ENCODE measurements around the gene SLC29A3. TPM values are rescaled to one million over a fixed set of nuclear protein-coding genes. Genes with fewer than 3 reads are reported as not detected.

SLC29A3 gene
- polyA plus RNA-seq, 3 donors, result 9.7 to 28.4 (median 16.6) TPM

DNA sequence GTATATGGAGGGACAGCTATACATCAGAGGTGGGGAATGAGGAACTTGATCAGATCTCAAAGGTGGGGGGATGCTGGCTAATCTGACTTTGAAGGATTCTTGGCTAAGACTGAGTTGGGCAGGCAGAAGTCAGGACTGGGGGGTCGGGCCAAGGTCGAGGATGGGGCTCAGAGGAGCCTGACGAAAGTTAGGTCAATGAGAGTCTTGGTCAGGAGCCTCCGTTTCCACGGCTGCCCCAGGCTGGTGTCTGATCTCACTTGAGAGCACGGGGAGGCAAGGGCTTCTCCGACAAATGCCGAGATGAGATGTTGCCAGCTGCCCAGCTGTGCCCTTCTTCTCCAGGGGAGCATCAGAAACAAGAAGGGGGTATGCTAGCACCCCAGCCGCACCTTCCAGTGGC is 5.7 kb downstream of the SLC29A3 start:
- Histone ChIP-seq H2AFZ (ENCODE audit: insufficient read depth, low read depth, low read length, poor library complexity, severe bottlenecking) (no peak overlapping the region), H3K4me3 (replicated peaks in 1 of 3; ENCODE audit: low read depth in 2 of 3, low read length in 3 of 3) (no peak overlapping the region), H3K4me1 (ENCODE audit: control insufficient read depth in 1 of 2, insufficient read depth in 2 of 2, low read length in 2 of 2) (peaks cover 12 to 16% of the 10 kb centered on the region in 2 donors), H3K36me3 (replicated peaks in 1 of 2; ENCODE audit: control insufficient read depth in 1 of 2, insufficient read depth in 2 of 2, low read length in 2 of 2) (peaks cover 57 to 74% of the 10 kb centered on the region in 2 donors), H4K20me1 (ENCODE audit: insufficient read depth, low read length) (peaks cover 58% of the 10 kb centered on the region), H3K4me2 (replicated peaks; ENCODE audit: extremely low read depth, low read length, poor library complexity, severe bottlenecking) (no peak overlapping the region), H3K9ac (ENCODE audit: insufficient read depth, low read length, poor library complexity, severe bottlenecking) (no peak overlapping the region), H3K79me2 (ENCODE audit: insufficient read depth, low read length) (peaks cover 54% of the 10 kb centered on the region), H3K27me3 (ENCODE audit: control insufficient read depth in 2 of 2, insufficient read depth in 2 of 2, low read length in 2 of 2) (no peaks in the 10 kb centered on the region), H3K9me3 (replicated peaks in 1 of 2; ENCODE audit: control insufficient read depth in 1 of 2, insufficient read depth in 1 of 2, low read length in 2 of 2) (no peaks in the 10 kb centered on the region), H3K27ac (ENCODE audit: low read depth in 1 of 2, low read length in 2 of 2) (no peak overlapping the region)
- TF ChIP-seq, protein P1, sequence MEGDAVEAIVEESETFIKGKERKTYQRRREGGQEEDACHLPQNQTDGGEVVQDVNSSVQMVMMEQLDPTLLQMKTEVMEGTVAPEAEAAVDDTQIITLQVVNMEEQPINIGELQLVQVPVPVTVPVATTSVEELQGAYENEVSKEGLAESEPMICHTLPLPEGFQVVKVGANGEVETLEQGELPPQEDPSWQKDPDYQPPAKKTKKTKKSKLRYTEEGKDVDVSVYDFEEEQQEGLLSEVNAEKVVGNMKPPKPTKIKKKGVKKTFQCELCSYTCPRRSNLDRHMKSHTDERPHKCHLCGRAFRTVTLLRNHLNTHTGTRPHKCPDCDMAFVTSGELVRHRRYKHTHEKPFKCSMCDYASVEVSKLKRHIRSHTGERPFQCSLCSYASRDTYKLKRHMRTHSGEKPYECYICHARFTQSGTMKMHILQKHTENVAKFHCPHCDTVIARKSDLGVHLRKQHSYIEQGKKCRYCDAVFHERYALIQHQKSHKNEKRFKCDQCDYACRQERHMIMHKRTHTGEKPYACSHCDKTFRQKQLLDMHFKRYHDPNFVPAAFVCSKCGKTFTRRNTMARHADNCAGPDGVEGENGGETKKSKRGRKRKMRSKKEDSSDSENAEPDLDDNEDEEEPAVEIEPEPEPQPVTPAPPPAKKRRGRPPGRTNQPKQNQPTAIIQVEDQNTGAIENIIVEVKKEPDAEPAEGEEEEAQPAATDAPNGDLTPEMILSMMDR (IDR thresholded peaks at IDR 0.05), result no peak
- no peak for DNase-seq
- no peak overlapping the region for H3K4me3 Mint-ChIP-seq
- 97% methylated on average over 9 of the region's 9 CpGs for WGBS (ENCODE audit: insufficient coverage)
- H3K27ac Mint-ChIP-seq, result peak overlapping the region in 3 of 7 donors; percentile 1 to 75 (median 32)
- intact Hi-C loops (cut with micrococcal nuclease), result loop anchor here in 1 of 2 donors (5.0 kb wide), 1 partner anchor 53 kb away; no protein-coding TSS in a partner anchor
- H3K27me3 Mint-ChIP-seq (ENCODE audit: low read depth in 3 of 3), result peaks cover 0 to 2% (median 0%) of the 10 kb centered on the region in 3 donors
- peaks cover 64 to 76% of the 10 kb centered on the region in 2 donors for H3K36me3 Mint-ChIP-seq
- H3K4me1 Mint-ChIP-seq, result peaks cover 28% of the 10 kb centered on the region
- no peaks in the 10 kb centered on the region for H3K9me3 Mint-ChIP-seq

- H3K27ac Mint-ChIP-seq, result no peak overlapping the region
- H3K36me3 ChIP-seq (replicated peaks in 1 of 2; ENCODE audit: control insufficient read depth in 1 of 2, insufficient read depth in 2 of 2, low read length in 2 of 2), result peaks cover 62 to 80% of the 10 kb centered on the region in 2 donors
- peaks cover 0 to 2% (median 0%) of the 10 kb centered on the region in 3 donors for H3K27me3 Mint-ChIP-seq (ENCODE audit: low read depth in 3 of 3)
Observed at GRCh38 chr10:71325267-71325666, 6.2 kb downstream of the SLC29A3 start.

More at GRCh38 chr10:71325267-71325666, 6.2 kb downstream of the SLC29A3 start:
- DNase-seq, result no peak
- TF ChIP-seq, protein P1 (IDR thresholded peaks at IDR 0.05), result no peak
- Mint-ChIP-seq H3K4me3 (no peak overlapping the region), H3K4me1 (peaks cover 23% of the 10 kb centered on the region), H3K36me3 (peaks cover 69 to 81% of the 10 kb centered on the region in 2 donors), H3K9me3 (no peaks in the 10 kb centered on the region)
- H3K27ac ChIP-seq (ENCODE audit: low read depth in 1 of 2, low read length in 2 of 2), result no peak overlapping the region
- peaks cover 7 to 11% of the 10 kb centered on the region in 2 donors for H3K4me1 ChIP-seq (ENCODE audit: control insufficient read depth in 1 of 2, insufficient read depth in 2 of 2, low read length in 2 of 2)
- H3K27me3 ChIP-seq (ENCODE audit: control insufficient read depth in 2 of 2, insufficient read depth in 2 of 2, low read length in 2 of 2), result no peaks in the 10 kb centered on the region
- H3K9ac ChIP-seq (ENCODE audit: insufficient read depth, low read length, poor library complexity, severe bottlenecking), result no peak overlapping the region
- peaks cover 63% of the 10 kb centered on the region for H4K20me1 ChIP-seq (ENCODE audit: insufficient read depth, low read length)
- WGBS (ENCODE audit: insufficient coverage), result 100% methylated on average over 1 of the region's 6 CpGs
- intact Hi-C loops (cut with micrococcal nuclease), result no loop called here
- no peak overlapping the region for H3K4me2 ChIP-seq (replicated peaks; ENCODE audit: extremely low read depth, low read length, poor library complexity, severe bottlenecking)
- no peak overlapping the region for H3K4me3 ChIP-seq (replicated peaks in 1 of 3; ENCODE audit: low read depth in 2 of 3, low read length in 3 of 3)
- H3K79me2 ChIP-seq (ENCODE audit: insufficient read depth, low read length), result peaks cover 49% of the 10 kb centered on the region
- H3K9me3 ChIP-seq (replicated peaks in 1 of 2; ENCODE audit: control insufficient read depth in 1 of 2, insufficient read depth in 1 of 2, low read length in 2 of 2), result no peaks in the 10 kb centered on the region
- no peak overlapping the region for H2AFZ ChIP-seq (ENCODE audit: insufficient read depth, low read depth, low read length, poor library complexity, severe bottlenecking)

All from CD14-positive monocyte (primary cell).